KMS-11 (cell line): ENCODE measurements around the gene CYTH4.
A peak's percentile ranks its signal among the peaks of the same experiment; 100 is the strongest.

Experiments used
- H2AFZ ChIP-seq: fragments of 200-600 bp; sonication (generic); 2 replicates; pipeline ENCODE4 v1.6.1; 2016; ENCODE audit warnings: antibody characterized with exemption, mixed run types, low read depth
- H3K27ac ChIP-seq: fragments of 200-600 bp; sonication (generic); 2 replicates; pipeline ENCODE4 v1.6.1; 2016; ENCODE audit warnings: mild to moderate bottlenecking, mixed run types
- H3K27me3 ChIP-seq: fragments of 200-600 bp; sonication (generic); 2 replicates; pipeline ENCODE4 v1.6.1; 2017; ENCODE audit warnings: mild to moderate bottlenecking, low read depth, mixed run types, moderate library complexity; ENCODE audit not compliant: insufficient read depth
- H3K36me3 ChIP-seq: fragments of 200-600 bp; sonication (generic); 2 replicates; pipeline ENCODE4 v1.6.1; 2017; ENCODE audit warnings: mild to moderate bottlenecking, mixed run types; ENCODE audit not compliant: insufficient read depth
- H3K4me1 ChIP-seq: fragments of 200-600 bp; sonication (generic); 2 replicates; pipeline ENCODE4 v1.6.1; 2016; ENCODE audit warnings: mild to moderate bottlenecking, low read depth, mixed run types; ENCODE audit not compliant: poor library complexity, severe bottlenecking
- H3K4me2 ChIP-seq: fragments of 200-600 bp; sonication (generic); 2 replicates; pipeline ENCODE4 v1.7.0; 2016; ENCODE audit warnings: mild to moderate bottlenecking, mixed run types
- H3K4me3 ChIP-seq: fragments of 200-600 bp; sonication (generic); IDR thresholded peaks from 2 replicates; pipeline ENCODE4 v1.6.1; 2017; ENCODE audit warnings: low read depth, low read length, mixed read lengths; ENCODE audit not compliant: insufficient read depth
- H3K79me2 ChIP-seq: fragments of 200-600 bp; sonication (generic); 2 replicates; pipeline ENCODE4 v1.6.1; 2016; ENCODE audit warnings: low read depth, mixed run types; ENCODE audit not compliant: insufficient read depth
- H3K9ac ChIP-seq: fragments of 200-600 bp; sonication (generic); 2 replicates; pipeline ENCODE4 v1.6.1; 2016; ENCODE audit warnings: mild to moderate bottlenecking, mixed run types
- H4K20me1 ChIP-seq: fragments of 200-600 bp; sonication (generic); 2 replicates; pipeline ENCODE4 v1.6.1; 2016; ENCODE audit warnings: mild to moderate bottlenecking, mixed run types; ENCODE audit not compliant: insufficient read depth
- CTCF ChIP-seq: fragments of 200-600 bp; sonication (generic); conservative IDR thresholded peaks from 2 replicates; pipeline ENCODE4 v1.6.1; 2017; ENCODE audit warnings: low read depth, mild to moderate bottlenecking, antibody characterized with exemption, low read length, moderate library complexity, mixed read lengths

The CYTH4 gene

GRCh38 chr22:37284805-37285355 is 2.6 kb downstream of the CYTH4 start:
- peaks cover 28% of the 10 kb centered on the region; the same call in 1 of the 2 replicates for H3K27me3 ChIP-seq
- peak overlapping the region; percentile 50 for H3K4me2 ChIP-seq
- H3K4me3 ChIP-seq = no peak overlapping the region
- no peak overlapping the region for H3K9ac ChIP-seq
- no peaks in the 10 kb centered on the region for H4K20me1 ChIP-seq
- H3K79me2 ChIP-seq = no peaks in the 10 kb centered on the region
- no peak overlapping the region for H3K27ac ChIP-seq
- no peak for TF ChIP-seq CTCF
- peak overlapping the region; percentile 36; the same call in 1 of the 2 replicates for H2AFZ ChIP-seq
- H3K36me3 ChIP-seq = no peaks in the 10 kb centered on the region
- H3K4me1 ChIP-seq = peaks cover 19% of the 10 kb centered on the region

- no peak for TF ChIP-seq CTCF
- no peak overlapping the region for H2AFZ ChIP-seq
- H3K79me2 ChIP-seq = no peaks in the 10 kb centered on the region
- no peak overlapping the region for H3K27ac ChIP-seq
- H3K4me1 ChIP-seq = peaks cover 19% of the 10 kb centered on the region
- no peaks in the 10 kb centered on the region for H3K36me3 ChIP-seq
- H3K27me3 ChIP-seq = peaks cover 29% of the 10 kb centered on the region; the same call in 1 of the 2 replicates
- no peak overlapping the region for H3K4me3 ChIP-seq
- no peak overlapping the region for H3K9ac ChIP-seq
- H4K20me1 ChIP-seq = no peaks in the 10 kb centered on the region
- H3K4me2 ChIP-seq = no peak overlapping the region
Observed at GRCh38 chr22:37285937-37286336, 3.6 kb downstream of the CYTH4 start.

- Histone ChIP-seq H3K27ac (no peak overlapping the region), H3K4me2 (no peak overlapping the region), H2AFZ (no peak overlapping the region)
Observed at GRCh38 chr22:37287550-37287951, 5.2 kb downstream of the CYTH4 start.

GRCh38 chr22:37288521-37288920 is 6.2 kb downstream of the CYTH4 start:
- no peak overlapping the region for H3K27ac ChIP-seq
- TF ChIP-seq CTCF = no peak
- no peak overlapping the region for H3K4me2 ChIP-seq

More at GRCh38 chr22:37287550-37287951, 5.2 kb downstream of the CYTH4 start:
- peaks cover 35% of the 10 kb centered on the region; the same call in 1 of the 2 replicates for H3K27me3 ChIP-seq
- H3K4me3 ChIP-seq = no peak overlapping the region
- H3K4me1 ChIP-seq = peaks cover 19% of the 10 kb centered on the region
- H3K9ac ChIP-seq = no peak overlapping the region
- no peaks in the 10 kb centered on the region for H3K79me2 ChIP-seq
- TF ChIP-seq CTCF = no peak
- H4K20me1 ChIP-seq = no peaks in the 10 kb centered on the region
- no peaks in the 10 kb centered on the region for H3K36me3 ChIP-seq

More at GRCh38 chr22:37288521-37288920, 6.2 kb downstream of the CYTH4 start:
- no peaks in the 10 kb centered on the region for H3K79me2 ChIP-seq
- peaks cover 37% of the 10 kb centered on the region; the same call in 1 of the 2 replicates for H3K27me3 ChIP-seq
- no peak overlapping the region for H3K4me3 ChIP-seq
- no peaks in the 10 kb centered on the region for H3K36me3 ChIP-seq
- H4K20me1 ChIP-seq = no peaks in the 10 kb centered on the region
- peaks cover 17% of the 10 kb centered on the region for H3K4me1 ChIP-seq
- no peak overlapping the region for H2AFZ ChIP-seq
- H3K9ac ChIP-seq = no peak overlapping the region
